OCI-LY7 (cell line): ENCODE measurements around the gene TANGO2. TPM values are rescaled to one million over a fixed set of nuclear protein-coding genes. Genes with fewer than 3 reads are reported as not detected.

Experiments used
- BruUV-seq: library from RNA; stranded (reverse); fragments of 400-500 nt; replicated peaks from 2 replicates; lab custom pipeline; 2021; lab: Mats Ljungman, UMichigan
- CTCF ChIA-PET: fragments of 300-600 bp; sonication (Branson Sonifier 250); formaldehyde crosslinking; loops from one replicate; lab custom pipeline; 2022; ENCODE audit warnings: antibody characterized with exemption; ENCODE audit not compliant: unreplicated experiment; lab: Charles Lee
- POLR2A ChIA-PET: fragments of 300-600 bp; sonication (Branson Sonifier 250); formaldehyde crosslinking; loops from one replicate; lab custom pipeline; 2022; ENCODE audit warnings: antibody characterized with exemption; lab: Charles Lee
- DNase-seq: peaks from one replicate; pipeline ENCODE4 v3.0.0-alpha.2; 2015; ENCODE audit warnings: low spot score
- H2AFZ ChIP-seq: fragments of 200-600 bp; sonication (generic), shearing (Covaris generic); 2 replicates; pipeline ENCODE4 v1.6.1; 2014; ENCODE audit warnings: mild to moderate bottlenecking, antibody characterized with exemption, low read length, moderate library complexity
- H3K27ac ChIP-seq: fragments of 200-600 bp; sonication (generic); 2 replicates; pipeline ENCODE4 v1.5.1; 2014; ENCODE audit warnings: mixed run types, low read depth, mild to moderate bottlenecking, moderate library complexity, low read length, inconsistent platforms; ENCODE audit not compliant: poor library complexity, severe bottlenecking
- H3K36me3 ChIP-seq: fragments of 200-600 bp; sonication (generic); 2 replicates; pipeline ENCODE4 v1.6.1; 2014; ENCODE audit warnings: mild to moderate bottlenecking, antibody characterized with exemption, low read length, moderate library complexity, mixed read lengths; ENCODE audit not compliant: insufficient read depth
- H3K4me1 ChIP-seq: fragments of 200-600 bp; sonication (generic); 2 replicates; pipeline ENCODE4 v1.5.1; 2014; ENCODE audit warnings: mild to moderate bottlenecking, low read length; ENCODE audit not compliant: insufficient read depth, poor library complexity, severe bottlenecking
- H3K4me2 ChIP-seq: fragments of 200-600 bp; sonication (generic); 2 replicates; pipeline ENCODE4 v1.6.1; 2014; ENCODE audit warnings: mild to moderate bottlenecking, low read length
- H3K4me3 ChIP-seq: fragments of 200-600 bp; sonication (generic); 2 replicates; pipeline ENCODE4 v1.5.1; 2014; ENCODE audit warnings: mild to moderate bottlenecking, low read depth, low read length; ENCODE audit not compliant: poor library complexity, severe bottlenecking
- H3K79me2 ChIP-seq: fragments of 200-600 bp; sonication (generic); 2 replicates; pipeline ENCODE4 v1.6.1; 2016; ENCODE audit warnings: low read depth, mild to moderate bottlenecking, low read length, moderate library complexity, mixed read lengths; ENCODE audit not compliant: insufficient read depth
- H3K9me2 ChIP-seq: fragments of 200-600 bp; sonication (generic); 2 replicates; pipeline ENCODE4 v1.6.1; 2016; ENCODE audit warnings: mild to moderate bottlenecking, low read length, mixed read lengths; ENCODE audit not compliant: insufficient read depth
- H3K9me3 ChIP-seq: fragments of 200-600 bp; sonication (generic); 2 replicates; pipeline ENCODE4 v1.6.1; 2014; ENCODE audit warnings: mild to moderate bottlenecking, mixed run types, low read length, mixed read lengths
- H4K20me1 ChIP-seq: fragments of 200-600 bp; sonication (generic); 2 replicates; pipeline ENCODE4 v1.6.1; 2014; ENCODE audit warnings: mild to moderate bottlenecking, antibody characterized with exemption, low read length, moderate library complexity, mixed read lengths; ENCODE audit not compliant: insufficient read depth
- EZH2phosphoT487 ChIP-seq: fragments of 200-600 bp; sonication (generic); IDR thresholded peaks from 2 replicates; pipeline ENCODE4 v1.6.1; 2018; ENCODE audit warnings: low read depth, borderline replicate concordance, mild to moderate bottlenecking, mixed run types, antibody characterized with exemption, low read length, moderate library complexity, mixed read lengths
- intact Hi-C: fragments of 100-400 bp; cut with micrococcal nuclease; formaldehyde crosslinking; loops from one replicate; pipeline ENCODE4 v1.10.0; 2022; ENCODE audit not compliant: unreplicated experiment
- total RNA-seq, 2 experiments: library from RNA; depleted of rRNA in 1 of 2; stranded (reverse); fragments of >200 nt in 1 of 2; shearing (Covaris generic) in 1 of 2; gene quantifications; 2 replicates each; pipeline ENCODE4 v1.2.3, GENCODE V29; 2014 to 2022
- TF ChIP-seq, protein P1 (sequence below): fragments of 200-600 bp; sonication (generic); conservative IDR thresholded peaks from 2 replicates; pipeline ENCODE4 v1.5.1; 2014; ENCODE audit warnings: mild to moderate bottlenecking, antibody characterized with exemption, low read length, moderate library complexity, mixed read lengths

TANGO2 gene
- total RNA-seq, 2 experiments from 2014 or later = 18.3 to 23.3 TPM

DNA sequence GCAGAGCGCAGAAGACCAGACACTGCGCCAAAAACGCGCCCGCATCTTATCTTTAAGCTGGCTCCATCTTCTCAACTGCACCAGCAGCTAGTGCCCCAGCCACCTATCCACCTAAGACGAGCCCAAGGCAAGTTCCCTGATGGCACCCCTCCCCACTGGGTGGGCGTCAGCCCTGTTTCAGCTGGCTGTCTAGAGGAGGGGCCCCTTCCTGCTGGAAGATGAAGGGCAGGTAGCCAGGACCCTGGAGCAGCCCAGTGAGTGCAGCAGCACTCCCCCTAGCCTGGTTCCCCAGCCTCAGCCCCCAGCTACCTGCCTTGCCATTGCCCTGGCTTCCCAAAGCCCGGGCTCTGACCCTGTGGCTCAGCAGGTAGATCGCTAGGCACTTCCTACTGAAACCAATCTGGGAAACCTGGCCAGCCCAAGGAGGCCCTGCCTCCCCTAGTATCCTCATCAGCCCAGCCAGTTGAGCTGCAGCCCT lies 32.5 kb upstream of the TANGO2 start:
- TF ChIP-seq, protein P1, sequence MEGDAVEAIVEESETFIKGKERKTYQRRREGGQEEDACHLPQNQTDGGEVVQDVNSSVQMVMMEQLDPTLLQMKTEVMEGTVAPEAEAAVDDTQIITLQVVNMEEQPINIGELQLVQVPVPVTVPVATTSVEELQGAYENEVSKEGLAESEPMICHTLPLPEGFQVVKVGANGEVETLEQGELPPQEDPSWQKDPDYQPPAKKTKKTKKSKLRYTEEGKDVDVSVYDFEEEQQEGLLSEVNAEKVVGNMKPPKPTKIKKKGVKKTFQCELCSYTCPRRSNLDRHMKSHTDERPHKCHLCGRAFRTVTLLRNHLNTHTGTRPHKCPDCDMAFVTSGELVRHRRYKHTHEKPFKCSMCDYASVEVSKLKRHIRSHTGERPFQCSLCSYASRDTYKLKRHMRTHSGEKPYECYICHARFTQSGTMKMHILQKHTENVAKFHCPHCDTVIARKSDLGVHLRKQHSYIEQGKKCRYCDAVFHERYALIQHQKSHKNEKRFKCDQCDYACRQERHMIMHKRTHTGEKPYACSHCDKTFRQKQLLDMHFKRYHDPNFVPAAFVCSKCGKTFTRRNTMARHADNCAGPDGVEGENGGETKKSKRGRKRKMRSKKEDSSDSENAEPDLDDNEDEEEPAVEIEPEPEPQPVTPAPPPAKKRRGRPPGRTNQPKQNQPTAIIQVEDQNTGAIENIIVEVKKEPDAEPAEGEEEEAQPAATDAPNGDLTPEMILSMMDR = no peak
- no peak for TF ChIP-seq EZH2phosphoT487
- H2AFZ ChIP-seq = no peak overlapping the region
- no peaks in the 10 kb centered on the region for H4K20me1 ChIP-seq
- H3K36me3 ChIP-seq = no peaks in the 10 kb centered on the region
- H3K4me3 ChIP-seq = no peak overlapping the region
- no peak overlapping the region for H3K4me2 ChIP-seq
- ChIA-PET CTCF (no interaction called here), POLR2A (no interaction called here)
- DNase-seq = no peak
- intact Hi-C loops = no loop called here
- no peaks in the 10 kb centered on the region for H3K9me2 ChIP-seq
- no TSS peak for BruUV-seq
- H3K9me3 ChIP-seq = no peaks in the 10 kb centered on the region
- no peak overlapping the region for H3K27ac ChIP-seq
- H3K79me2 ChIP-seq = no peaks in the 10 kb centered on the region
- H3K4me1 ChIP-seq = peaks cover 8% of the 10 kb centered on the region

DNA sequence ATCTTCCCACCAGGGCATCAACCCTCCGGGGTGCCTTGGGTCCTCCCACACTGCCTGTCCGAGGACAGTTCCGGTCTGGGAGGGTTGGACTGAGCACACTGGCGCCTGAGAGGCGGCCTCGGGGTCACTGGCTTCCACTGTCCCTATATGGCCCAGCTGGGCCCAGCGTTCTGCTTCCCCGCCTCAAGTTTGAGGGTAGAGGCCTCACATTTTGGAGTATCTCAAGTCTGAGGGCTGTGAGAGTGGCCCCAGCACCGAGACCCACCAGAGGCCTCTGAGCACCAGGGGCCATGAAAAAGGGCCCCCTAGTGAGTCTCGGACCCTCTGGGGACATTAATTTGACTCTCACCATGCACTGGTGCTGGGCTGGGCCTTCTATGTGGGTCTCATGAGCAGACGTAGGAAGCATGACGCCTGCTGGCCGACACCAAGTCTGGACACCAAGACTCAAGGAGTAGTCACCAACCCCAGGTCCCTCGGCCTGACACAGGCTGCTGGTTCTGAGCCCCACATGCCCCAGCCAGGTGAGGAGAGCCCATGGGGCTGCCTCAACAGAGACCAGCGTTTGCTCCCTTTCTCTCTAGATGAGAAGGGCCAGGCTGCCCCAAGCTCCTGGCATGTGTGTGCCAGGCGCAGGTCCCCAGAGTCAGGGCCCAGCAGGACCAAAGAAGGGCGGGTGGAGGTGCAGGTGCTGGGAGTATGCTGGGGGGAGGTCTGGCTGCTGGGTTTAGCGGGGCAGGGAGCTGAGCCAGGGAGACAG lies 31.8 kb upstream of the TANGO2 start:
- BruUV-seq = no TSS peak
- POLR2A ChIA-PET = no interaction called here
- no peak overlapping the region for H3K4me2 ChIP-seq
- no peak overlapping the region for H2AFZ ChIP-seq
- no peaks in the 10 kb centered on the region for H3K9me3 ChIP-seq
- no peak for DNase-seq
- no peak for TF ChIP-seq EZH2phosphoT487
- TF ChIP-seq, protein P1 = no peak
- no peak overlapping the region for H3K4me3 ChIP-seq
- no peak overlapping the region for H3K27ac ChIP-seq
- CTCF ChIA-PET = no interaction called here
- no peaks in the 10 kb centered on the region for H3K36me3 ChIP-seq
- intact Hi-C loops = no loop called here
- peaks cover 8% of the 10 kb centered on the region for H3K4me1 ChIP-seq
- H3K9me2 ChIP-seq = no peaks in the 10 kb centered on the region
- no peaks in the 10 kb centered on the region for H3K79me2 ChIP-seq
- no peaks in the 10 kb centered on the region for H4K20me1 ChIP-seq

DNA sequence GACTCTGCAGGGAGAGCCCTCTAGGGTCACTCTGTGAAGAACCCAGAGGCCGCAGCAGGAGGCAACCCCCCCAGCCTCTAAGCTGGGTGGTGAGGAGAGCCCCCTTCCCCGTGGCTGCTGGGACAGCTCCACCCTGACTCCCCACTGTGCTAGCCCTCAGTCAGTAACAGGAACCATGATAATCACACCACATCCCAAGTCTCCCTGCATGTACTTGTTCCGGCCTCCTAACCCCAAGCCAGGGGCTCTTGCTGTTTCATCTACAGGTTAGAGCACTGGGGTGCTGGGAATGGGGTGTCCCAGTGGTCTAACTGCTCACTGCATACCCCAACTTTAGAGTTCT lies 31.2 kb upstream of the TANGO2 start:
- CTCF ChIA-PET = no interaction called here
- peaks cover 8% of the 10 kb centered on the region for H3K4me1 ChIP-seq
- no peak overlapping the region for H3K4me2 ChIP-seq
- H4K20me1 ChIP-seq = no peaks in the 10 kb centered on the region
- no TSS peak for BruUV-seq
- H2AFZ ChIP-seq = no peak overlapping the region
- no peaks in the 10 kb centered on the region for H3K9me3 ChIP-seq
- no peaks in the 10 kb centered on the region for H3K79me2 ChIP-seq
- no peak overlapping the region for H3K27ac ChIP-seq
- H3K36me3 ChIP-seq = no peaks in the 10 kb centered on the region
- POLR2A ChIA-PET = no interaction called here
- H3K4me3 ChIP-seq = no peak overlapping the region
- intact Hi-C loops = no loop called here
- DNase-seq = no peak
- no peaks in the 10 kb centered on the region for H3K9me2 ChIP-seq
- TF ChIP-seq, protein P1 = no peak
- no peak for TF ChIP-seq EZH2phosphoT487
